NCI-H345 treated with DMSO at 0.1 percent for 48 hours (cell line): Measurements from ENCODE around the gene UTRN.

Experiments
- DNase-seq: peaks from one replicate; lab custom pipeline; 2025; ENCODE audit not compliant: unreplicated experiment; lab: John Stamatoyannopoulos, UW

UTRN gene

GRCh38 chr6:144311361-144311760 is 26.2 kb downstream of the UTRN start:
- no peak for DNase-seq

- no peak for DNase-seq
Observed at GRCh38 chr6:144314003-144314485, 28.9 kb downstream of the UTRN start.

- DNase-seq, result no peak
Observed at GRCh38 chr6:144314562-144314961, 29.4 kb downstream of the UTRN start.

GRCh38 chr6:144315226-144315980 is 30.3 kb downstream of the UTRN start:
- no peak for DNase-seq

- no peak for DNase-seq
Observed at GRCh38 chr6:144315981-144316861, 31.1 kb downstream of the UTRN start.

GRCh38 chr6:144316862-144317195 is 31.7 kb downstream of the UTRN start:
- DNase-seq, result no peak

- DNase-seq, result no peak
Observed at GRCh38 chr6:144317736-144318135, 32.6 kb downstream of the UTRN start.

- no peak for DNase-seq
Observed at GRCh38 chr6:144319211-144319610, 34.1 kb downstream of the UTRN start.

- no peak for DNase-seq
Observed at GRCh38 chr6:144320741-144321140, 35.6 kb downstream of the UTRN start.

GRCh38 chr6:144321839-144322591 is 36.9 kb downstream of the UTRN start:
- DNase-seq, result no peak

- no peak for DNase-seq
Observed at GRCh38 chr6:144325232-144325631, 40.1 kb downstream of the UTRN start.

GRCh38 chr6:144326393-144326792 is 41.3 kb downstream of the UTRN start:
- DNase-seq, result no peak

- no peak for DNase-seq
Observed at GRCh38 chr6:144327081-144327480, 41.9 kb downstream of the UTRN start.

- DNase-seq, result no peak
Observed at GRCh38 chr6:144330017-144330987, 45.2 kb downstream of the UTRN start.

- DNase-seq, result no peak
Observed at GRCh38 chr6:144331491-144331969, 46.4 kb downstream of the UTRN start.

- no peak for DNase-seq
Observed at GRCh38 chr6:144332177-144332576, 47.0 kb downstream of the UTRN start.

- DNase-seq, result no peak
Observed at GRCh38 chr6:144334150-144334708, 49.1 kb downstream of the UTRN start.
